ENCODE data around the gene FMNL2.

Gene FMNL2

GRCh38 chr2:152544638-152545037 lies 209.7 kb downstream of the FMNL2 start:
- Mint-ChIP-seq H3K27ac (no peak overlapping the region), H3K36me3 (ENCODE audit: low read depth) (no peaks in the 10 kb centered on the region), H3K4me1 (ENCODE audit: low read depth) (no peaks in the 10 kb centered on the region), H3K9me3 (no peaks in the 10 kb centered on the region), H3K27me3 (ENCODE audit: low read depth) (peaks cover 3% of the 10 kb centered on the region), H3K4me3 (no peak overlapping the region)
- DNase-seq (ENCODE audit: low spot score), result no peak

- Mint-ChIP-seq H3K9me3 (no peaks in the 10 kb centered on the region), H3K4me3 (no peak overlapping the region), H3K36me3 (ENCODE audit: low read depth) (no peaks in the 10 kb centered on the region), H3K27me3 (ENCODE audit: low read depth) (peaks cover 8% of the 10 kb centered on the region), H3K27ac (no peak overlapping the region), H3K4me1 (ENCODE audit: low read depth) (no peaks in the 10 kb centered on the region)
- no peak for DNase-seq (ENCODE audit: low spot score)
Observed at GRCh38 chr2:152546230-152546837, 211.4 kb downstream of the FMNL2 start.

GRCh38 chr2:152548111-152548875 lies 213.3 kb downstream of the FMNL2 start:
- no peaks in the 10 kb centered on the region for H3K36me3 Mint-ChIP-seq (ENCODE audit: low read depth)
- no peaks in the 10 kb centered on the region for H3K4me1 Mint-ChIP-seq (ENCODE audit: low read depth)

GRCh38 chr2:152548996-152549395 lies 214.0 kb downstream of the FMNL2 start:
- H3K27ac Mint-ChIP-seq, result no peak overlapping the region
- no peaks in the 10 kb centered on the region for H3K36me3 Mint-ChIP-seq (ENCODE audit: low read depth)
- no peaks in the 10 kb centered on the region for H3K9me3 Mint-ChIP-seq
- no peaks in the 10 kb centered on the region for H3K4me1 Mint-ChIP-seq (ENCODE audit: low read depth)
- H3K27me3 Mint-ChIP-seq (ENCODE audit: low read depth), result peaks cover 12% of the 10 kb centered on the region
- DNase-seq (ENCODE audit: low spot score), result no peak
- no peak overlapping the region for H3K4me3 Mint-ChIP-seq

More at GRCh38 chr2:152548111-152548875, 213.3 kb downstream of the FMNL2 start:
- Mint-ChIP-seq H3K27ac (no peak overlapping the region), H3K9me3 (no peaks in the 10 kb centered on the region), H3K27me3 (ENCODE audit: low read depth) (peaks cover 12% of the 10 kb centered on the region), H3K4me3 (no peak overlapping the region)
- no peak for DNase-seq (ENCODE audit: low spot score)

- Mint-ChIP-seq H3K27me3 (ENCODE audit: low read depth) (peaks cover 12% of the 10 kb centered on the region), H3K4me3 (no peak overlapping the region), H3K27ac (no peak overlapping the region), H3K9me3 (no peaks in the 10 kb centered on the region), H3K4me1 (ENCODE audit: low read depth) (no peaks in the 10 kb centered on the region), H3K36me3 (ENCODE audit: low read depth) (no peaks in the 10 kb centered on the region)
- DNase-seq (ENCODE audit: low spot score), result no peak
Observed at GRCh38 chr2:152549423-152549822, 214.4 kb downstream of the FMNL2 start.

GRCh38 chr2:152550386-152550785 lies 215.4 kb downstream of the FMNL2 start:
- Mint-ChIP-seq H3K4me1 (ENCODE audit: low read depth) (no peaks in the 10 kb centered on the region), H3K27me3 (ENCODE audit: low read depth) (peaks cover 12% of the 10 kb centered on the region), H3K4me3 (no peak overlapping the region), H3K9me3 (no peaks in the 10 kb centered on the region), H3K27ac (no peak overlapping the region), H3K36me3 (ENCODE audit: low read depth) (no peaks in the 10 kb centered on the region)
- no peak for DNase-seq (ENCODE audit: low spot score)

- DNase-seq (ENCODE audit: low spot score), result no peak
- Mint-ChIP-seq H3K4me1 (ENCODE audit: low read depth) (no peaks in the 10 kb centered on the region), H3K4me3 (no peak overlapping the region), H3K36me3 (ENCODE audit: low read depth) (no peaks in the 10 kb centered on the region), H3K27me3 (ENCODE audit: low read depth) (peaks cover 12% of the 10 kb centered on the region), H3K9me3 (no peaks in the 10 kb centered on the region), H3K27ac (no peak overlapping the region)
Observed at GRCh38 chr2:152552888-152553287, 217.9 kb downstream of the FMNL2 start.

- H3K9me3 Mint-ChIP-seq, result no peaks in the 10 kb centered on the region
- peaks cover 11% of the 10 kb centered on the region for H3K27me3 Mint-ChIP-seq (ENCODE audit: low read depth)
- H3K27ac Mint-ChIP-seq, result no peak overlapping the region
- no peak overlapping the region for H3K4me3 Mint-ChIP-seq
- H3K36me3 Mint-ChIP-seq (ENCODE audit: low read depth), result no peaks in the 10 kb centered on the region
- no peak for DNase-seq (ENCODE audit: low spot score)
- no peaks in the 10 kb centered on the region for H3K4me1 Mint-ChIP-seq (ENCODE audit: low read depth)
Observed at GRCh38 chr2:152553518-152553917, 218.5 kb downstream of the FMNL2 start.

- Mint-ChIP-seq H3K4me1 (ENCODE audit: low read depth) (no peaks in the 10 kb centered on the region), H3K27me3 (ENCODE audit: low read depth) (peaks cover 9% of the 10 kb centered on the region), H3K9me3 (no peaks in the 10 kb centered on the region), H3K4me3 (no peak overlapping the region), H3K27ac (no peak overlapping the region), H3K36me3 (ENCODE audit: low read depth) (no peaks in the 10 kb centered on the region)
- DNase-seq (ENCODE audit: low spot score), result no peak
Observed at GRCh38 chr2:152555048-152555447, 220.1 kb downstream of the FMNL2 start.

- Mint-ChIP-seq H3K27me3 (ENCODE audit: low read depth) (peaks cover 3% of the 10 kb centered on the region), H3K27ac (no peak overlapping the region), H3K4me1 (ENCODE audit: low read depth) (no peaks in the 10 kb centered on the region), H3K4me3 (no peak overlapping the region), H3K9me3 (no peaks in the 10 kb centered on the region), H3K36me3 (ENCODE audit: low read depth) (no peaks in the 10 kb centered on the region)
- DNase-seq (ENCODE audit: low spot score), result no peak
Observed at GRCh38 chr2:152556506-152556905, 221.5 kb downstream of the FMNL2 start.

- H3K9me3 Mint-ChIP-seq, result no peaks in the 10 kb centered on the region
- no peaks in the 10 kb centered on the region for H3K4me1 Mint-ChIP-seq (ENCODE audit: low read depth)
- H3K4me3 Mint-ChIP-seq, result no peak overlapping the region
Observed at GRCh38 chr2:152557273-152557888, 222.4 kb downstream of the FMNL2 start.

GRCh38 chr2:152558158-152558984 lies 223.4 kb downstream of the FMNL2 start:
- no peak overlapping the region for H3K27ac Mint-ChIP-seq
- H3K27me3 Mint-ChIP-seq (ENCODE audit: low read depth), result peaks cover 5% of the 10 kb centered on the region
- no peaks in the 10 kb centered on the region for H3K9me3 Mint-ChIP-seq
- no peak for DNase-seq (ENCODE audit: low spot score)
- H3K36me3 Mint-ChIP-seq (ENCODE audit: low read depth), result no peaks in the 10 kb centered on the region
- H3K4me1 Mint-ChIP-seq (ENCODE audit: low read depth), result no peaks in the 10 kb centered on the region
- no peak overlapping the region for H3K4me3 Mint-ChIP-seq

More at GRCh38 chr2:152557273-152557888, 222.4 kb downstream of the FMNL2 start:
- Mint-ChIP-seq H3K36me3 (ENCODE audit: low read depth) (no peaks in the 10 kb centered on the region), H3K27ac (no peak overlapping the region), H3K27me3 (ENCODE audit: low read depth) (peaks cover 6% of the 10 kb centered on the region)
- no peak for DNase-seq (ENCODE audit: low spot score)

GRCh38 chr2:152559008-152559407 lies 224.0 kb downstream of the FMNL2 start:
- Mint-ChIP-seq H3K9me3 (no peaks in the 10 kb centered on the region), H3K4me1 (ENCODE audit: low read depth) (no peaks in the 10 kb centered on the region), H3K36me3 (ENCODE audit: low read depth) (no peaks in the 10 kb centered on the region), H3K4me3 (no peak overlapping the region), H3K27ac (no peak overlapping the region), H3K27me3 (ENCODE audit: low read depth) (peaks cover 8% of the 10 kb centered on the region)
- no peak for DNase-seq (ENCODE audit: low spot score)

GRCh38 chr2:152560166-152560565 lies 225.2 kb downstream of the FMNL2 start:
- H3K27me3 Mint-ChIP-seq (ENCODE audit: low read depth), result peaks cover 10% of the 10 kb centered on the region
- H3K27ac Mint-ChIP-seq, result no peak overlapping the region
- no peak for DNase-seq (ENCODE audit: low spot score)
- H3K9me3 Mint-ChIP-seq, result no peaks in the 10 kb centered on the region
- no peaks in the 10 kb centered on the region for H3K36me3 Mint-ChIP-seq (ENCODE audit: low read depth)
- H3K4me3 Mint-ChIP-seq, result no peak overlapping the region
- no peaks in the 10 kb centered on the region for H3K4me1 Mint-ChIP-seq (ENCODE audit: low read depth)

Measured in T-helper 2 cell treated with Interferon-gamma antibody and Interleukin-4, amounts not matched to agents 5 μg/mL and 100 μg/mL, for 36 hours (primary cell).